Activated B cell treated with CpG ODN at 0.5 μM for 24 hours (primary cell): ENCODE data around the gene SLC13A2. TPM values are rescaled to one million over a fixed set of nuclear protein-coding genes. Genes with fewer than 3 reads are reported as not detected.
A peak's percentile ranks its signal among the peaks of the same experiment; 100 is the strongest.

ENCODE experiments used
- ATAC-seq: fragments of 200-7000 bp; cut with Tn5 transposase; one replicate; pipeline ENCODE4 v1.10.0; 2021; ENCODE audit warnings: low read depth, mild to moderate bottlenecking, moderate library complexity
- CTCF ChIA-PET: fragments of 350-600 bp; sonication (Branson Sonifier 250); formaldehyde crosslinking; loops from one replicate; lab custom pipeline; 2021; ENCODE audit warnings: antibody characterized with exemption; lab: Charles Lee
- POLR2A ChIA-PET: fragments of 350-600 bp; sonication (Branson Sonifier 250); formaldehyde crosslinking; loops from one replicate; lab custom pipeline; 2021; ENCODE audit warnings: antibody characterized with exemption; lab: Charles Lee
- DNase-seq: peaks from one replicate; pipeline ENCODE4 v3.0.0; 2022
- H3K27ac Mint-ChIP-seq: one replicate; pipeline ENCODE4 v1.8.0; 2020; ENCODE audit warnings: mixed read lengths
- H3K27me3 Mint-ChIP-seq: one replicate; pipeline ENCODE4 v1.8.0; 2021; ENCODE audit warnings: mixed read lengths
- H3K36me3 Mint-ChIP-seq: one replicate; pipeline ENCODE4 v1.8.0; 2021; ENCODE audit warnings: low read depth, mixed read lengths
- H3K4me1 Mint-ChIP-seq: one replicate; pipeline ENCODE4 v1.8.0; 2021; ENCODE audit warnings: mixed read lengths
- H3K4me3 Mint-ChIP-seq: one replicate; pipeline ENCODE4 v1.8.0; 2020; ENCODE audit warnings: mild to moderate bottlenecking, mixed read lengths
- H3K9me3 Mint-ChIP-seq: one replicate; pipeline ENCODE4 v1.8.0; 2020; ENCODE audit warnings: mixed read lengths
- CTCF ChIP-seq: fragments of 200-600 bp; IDR thresholded peaks from one replicate; pipeline ENCODE4 v1.8.0; 2022; ENCODE audit warnings: antibody characterized with exemption, mild to moderate bottlenecking
- intact Hi-C: fragments of 100-400 bp; cut with micrococcal nuclease; formaldehyde crosslinking; loops from one replicate; pipeline ENCODE4 v1.15.1; 2024
- total RNA-seq: library from RNA; stranded (reverse); gene quantifications from 2 replicates; pipeline ENCODE4 v1.2.3, GENCODE V29; 2022

SLC13A2 gene
- total RNA-seq, 1 donor from 2014 or later: not detected

GRCh38 chr17:28492352-28493310 lies 19.2 kb downstream of the SLC13A2 start:
- ATAC-seq (peak; percentile 40), DNase-seq (no peak)
- intact Hi-C loops: no loop called here
- no peak overlapping the region for H3K4me3 Mint-ChIP-seq
- peaks cover 2% of the 10 kb centered on the region for H3K27me3 Mint-ChIP-seq
- ChIA-PET CTCF (interaction anchor here (2.2 to 3.7 kb wide), 4 partner anchors 48 to 121 kb away, joined by 12 to 29 read pairs (median 12); partner anchors contain the start of genes RSKR and UNC119), POLR2A (interaction anchor here (0.9 kb wide), 1 partner anchor 107 kb away, joined by 3 read pairs; no protein-coding TSS in a partner anchor)
- no peaks in the 10 kb centered on the region for H3K36me3 Mint-ChIP-seq
- peak overlapping the region; percentile 38 for H3K27ac Mint-ChIP-seq
- no peaks in the 10 kb centered on the region for H3K9me3 Mint-ChIP-seq
- H3K4me1 Mint-ChIP-seq: peaks cover 11% of the 10 kb centered on the region
- TF ChIP-seq CTCF: no peak

- DNase-seq (no peak), ATAC-seq (no peak)
- H3K4me1 Mint-ChIP-seq: peaks cover 11% of the 10 kb centered on the region
- no peak overlapping the region for H3K4me3 Mint-ChIP-seq
- ChIA-PET CTCF (interaction anchor here (2.7 to 3.7 kb wide), 4 partner anchors 47 to 118 kb away, joined by 12 to 66 read pairs (median 21); partner anchors contain the start of genes RSKR and UNC119), POLR2A (interaction anchor here (0.7 kb wide), 1 partner anchor 648 kb away, joined by 3 read pairs; no protein-coding TSS in a partner anchor)
- peaks cover 2% of the 10 kb centered on the region for H3K27me3 Mint-ChIP-seq
- H3K27ac Mint-ChIP-seq: no peak overlapping the region
- H3K36me3 Mint-ChIP-seq: no peaks in the 10 kb centered on the region
- H3K9me3 Mint-ChIP-seq: no peaks in the 10 kb centered on the region
- intact Hi-C loops: no loop called here
- no peak for TF ChIP-seq CTCF
Measured at GRCh38 chr17:28493460-28493859, 20.0 kb downstream of the SLC13A2 start.

DNA sequence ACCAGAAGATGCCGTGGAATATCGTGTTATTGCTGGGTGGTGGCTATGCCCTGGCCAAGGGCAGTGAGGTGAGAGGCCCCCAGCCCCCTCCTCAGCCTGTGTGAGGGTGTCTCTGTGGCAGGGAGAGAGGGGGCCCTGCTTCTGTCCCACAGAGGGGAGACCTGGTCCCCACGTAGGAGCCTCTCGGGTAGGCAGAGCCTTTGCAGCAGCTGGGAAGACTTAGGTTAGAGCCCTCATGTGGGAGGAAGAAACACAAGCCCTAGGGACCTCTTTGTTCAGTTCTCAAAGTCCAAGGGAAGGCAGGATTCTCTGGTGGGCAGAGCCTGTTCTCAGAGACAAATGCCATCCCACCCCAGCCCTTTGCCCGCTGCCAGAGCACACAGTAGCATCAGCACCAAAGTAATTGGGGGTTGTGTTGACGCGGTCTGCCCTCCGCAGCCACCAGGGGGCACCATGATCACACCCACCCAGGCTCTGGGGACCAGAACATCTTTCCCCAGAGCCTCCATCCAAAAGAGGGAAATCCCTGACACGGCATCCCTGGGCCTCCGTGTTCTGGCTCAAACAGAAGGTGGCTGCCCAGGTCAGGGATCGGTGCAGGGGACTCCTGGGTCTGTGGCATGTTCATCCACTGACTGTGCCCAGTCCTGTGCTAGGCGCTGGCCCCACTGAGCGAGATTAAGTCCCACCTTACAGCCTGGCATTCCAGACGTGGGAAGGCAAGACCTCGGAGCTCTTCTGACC lies 21.2 kb downstream of the SLC13A2 start:
- H3K27ac Mint-ChIP-seq: no peak overlapping the region
- no peak overlapping the region for H3K4me3 Mint-ChIP-seq
- peaks cover 2% of the 10 kb centered on the region for H3K27me3 Mint-ChIP-seq
- no peaks in the 10 kb centered on the region for H3K36me3 Mint-ChIP-seq
- intact Hi-C loops: loop anchor here (1.0 kb wide), 5 partner anchors 46 to 151 kb away; partner anchors contain the start of genes BLTP2 and SPAG5
- CTCF ChIA-PET: interaction anchor here (0.6 to 3.7 kb wide), 10 partner anchors 9 to 150 kb away, joined by 3 to 66 read pairs (median 8); partner anchors contain the start of genes BLTP2, RSKR and UNC119
- ATAC-seq (peak; percentile 95), DNase-seq (peak; percentile 82)
- TF ChIP-seq CTCF: peak; percentile 63
- POLR2A ChIA-PET: interaction anchor here (0.7 to 0.8 kb wide), 2 partner anchors 107 to 647 kb away, joined by 3 to 6 read pairs; no protein-coding TSS in a partner anchor
- H3K4me1 Mint-ChIP-seq: peaks cover 11% of the 10 kb centered on the region
- H3K9me3 Mint-ChIP-seq: no peaks in the 10 kb centered on the region

GRCh38 chr17:28495635-28496034 lies 22.2 kb downstream of the SLC13A2 start:
- ChIA-PET CTCF (interaction anchor here (0.8 to 3.7 kb wide), 10 partner anchors 8 to 149 kb away, joined by 3 to 66 read pairs (median 5); partner anchors contain the start of genes BLTP2, RSKR and UNC119), POLR2A (interaction anchor here (0.8 to 1.1 kb wide), 2 partner anchors 54 to 106 kb away, joined by 3 to 6 read pairs; no protein-coding TSS in a partner anchor)
- H3K4me3 Mint-ChIP-seq: no peak overlapping the region
- ATAC-seq (no peak), DNase-seq (no peak)
- no peaks in the 10 kb centered on the region for H3K36me3 Mint-ChIP-seq
- no peaks in the 10 kb centered on the region for H3K9me3 Mint-ChIP-seq
- no peak overlapping the region for H3K27ac Mint-ChIP-seq
- intact Hi-C loops: no loop called here
- H3K4me1 Mint-ChIP-seq: peaks cover 18% of the 10 kb centered on the region
- no peak for TF ChIP-seq CTCF
- H3K27me3 Mint-ChIP-seq: peaks cover 2% of the 10 kb centered on the region
